ENCODE results near the gene GJB1.

GRCh38 chrX:71216485-71216884 is 6.5 kb upstream of the GJB1 start:
- TF ChIP-seq TAF1 (IDR thresholded peaks at IDR 0.05; ENCODE audit: borderline replicate concordance, insufficient read depth, low read length): no peak
- no peak for TF ChIP-seq POLR2AphosphoS5 (IDR thresholded peaks at IDR 0.05; ENCODE audit: low read depth, low read length)
- TF ChIP-seq SIN3A (IDR thresholded peaks at IDR 0.05; ENCODE audit: borderline replicate concordance, insufficient read depth, low read length): no peak
- no peak for TF ChIP-seq REST (IDR thresholded peaks at IDR 0.05; ENCODE audit: insufficient read depth in 1 of 2, low read depth in 2 of 2, low read length in 2 of 2)
- TF ChIP-seq FOXP2 (optimal IDR thresholded peaks at IDR 0.05; ENCODE audit: borderline replicate concordance, extremely low read depth, extremely low read length, insufficient read depth): no peak

Data from PFSK-1 (cell line).